GM19324 (cell line): ENCODE data around the gene CD82.
A peak's percentile ranks its signal among the peaks of the same experiment; 100 is the strongest.

ENCODE experiments used
- ATAC-seq: cut with Tn5 transposase; IDR thresholded peaks from one replicate; pipeline ENCODE4 v1.9.1; 2021; ENCODE audit warnings: mild to moderate bottlenecking, moderate library complexity; ENCODE audit not compliant: unreplicated experiment, low FRiP score

CD82 gene

GRCh38 chr11:44596525-44597276, 31.2 kb downstream of the CD82 start:
- ATAC-seq = no peak

GRCh38 chr11:44597358-44598012, 32.0 kb downstream of the CD82 start:
- no peak for ATAC-seq

GRCh38 chr11:44598831-44599230, 33.4 kb downstream of the CD82 start:
- no peak for ATAC-seq

- ATAC-seq = no peak
Measured at GRCh38 chr11:44600261-44600660, 34.8 kb downstream of the CD82 start.

- peak; percentile 32 for ATAC-seq
Measured at GRCh38 chr11:44600839-44601383, 35.4 kb downstream of the CD82 start.

GRCh38 chr11:44601471-44602370, 36.3 kb downstream of the CD82 start:
- peak; percentile 53 for ATAC-seq

- no peak for ATAC-seq
Measured at GRCh38 chr11:44602891-44603310, 37.4 kb downstream of the CD82 start.

- no peak for ATAC-seq
Measured at GRCh38 chr11:44604171-44604581, 38.7 kb downstream of the CD82 start.

GRCh38 chr11:44605068-44605708, 39.7 kb downstream of the CD82 start:
- ATAC-seq = no peak

GRCh38 chr11:44605965-44606364, 40.5 kb downstream of the CD82 start:
- ATAC-seq = no peak

GRCh38 chr11:44606472-44606871, 41.0 kb downstream of the CD82 start:
- ATAC-seq = no peak

GRCh38 chr11:44607319-44607962, 42.0 kb downstream of the CD82 start:
- ATAC-seq = no peak

- no peak for ATAC-seq
Measured at GRCh38 chr11:44607987-44608386, 42.5 kb downstream of the CD82 start.

- ATAC-seq = no peak
Measured at GRCh38 chr11:44608651-44608990, 43.2 kb downstream of the CD82 start.

GRCh38 chr11:44608991-44609782, 43.7 kb downstream of the CD82 start:
- peak; percentile 61 for ATAC-seq

GRCh38 chr11:44609783-44610155, 44.3 kb downstream of the CD82 start:
- ATAC-seq = no peak

- ATAC-seq = no peak
Measured at GRCh38 chr11:44610186-44610955, 44.9 kb downstream of the CD82 start.

GRCh38 chr11:44611088-44611487, 45.6 kb downstream of the CD82 start:
- no peak for ATAC-seq
